GM19328 (cell line): ENCODE data around the gene PLOD1.
"Not testable (repeated sequence)": the region's sequence is repeated elsewhere in the genome, so short reads cannot be mapped to it uniquely, and the experiment has no call there.

Experiments used
- ATAC-seq: cut with Tn5 transposase; IDR thresholded peaks from one replicate; pipeline ENCODE4 v1.9.1; 2021; ENCODE audit warnings: mild to moderate bottlenecking, moderate library complexity; ENCODE audit not compliant: unreplicated experiment

The PLOD1 gene

GRCh38 chr1:12003762-12004161 lies 69.2 kb downstream of the PLOD1 start:
- ATAC-seq: no peak

- ATAC-seq: no peak
Observed at GRCh38 chr1:12005488-12006166, 71.1 kb downstream of the PLOD1 start.

- ATAC-seq: no peak
Observed at GRCh38 chr1:12006167-12006921, 71.8 kb downstream of the PLOD1 start.

GRCh38 chr1:12007204-12007603 lies 72.7 kb downstream of the PLOD1 start:
- ATAC-seq: no peak

- ATAC-seq: not testable (repeated sequence)
Observed at GRCh38 chr1:12008355-12008754, 73.8 kb downstream of the PLOD1 start.

- ATAC-seq: no peak
Observed at GRCh38 chr1:12009318-12009947, 74.9 kb downstream of the PLOD1 start.

- no peak for ATAC-seq
Observed at GRCh38 chr1:12010746-12011570, 76.4 kb downstream of the PLOD1 start.

GRCh38 chr1:12011998-12012397 lies 77.5 kb downstream of the PLOD1 start:
- ATAC-seq: no peak

GRCh38 chr1:12012560-12013316 lies 78.2 kb downstream of the PLOD1 start:
- no peak for ATAC-seq

- ATAC-seq: no peak
Observed at GRCh38 chr1:12014141-12014991, 79.8 kb downstream of the PLOD1 start.

GRCh38 chr1:12015001-12015491 lies 80.5 kb downstream of the PLOD1 start:
- ATAC-seq: no peak

- ATAC-seq: no peak
Observed at GRCh38 chr1:12015499-12015898, 81.0 kb downstream of the PLOD1 start.

- no peak for ATAC-seq
Observed at GRCh38 chr1:12016182-12016581, 81.7 kb downstream of the PLOD1 start.

GRCh38 chr1:12019858-12020509 lies 85.5 kb downstream of the PLOD1 start:
- no peak for ATAC-seq

- ATAC-seq: no peak
Observed at GRCh38 chr1:12021616-12022015, 87.1 kb downstream of the PLOD1 start.

- no peak for ATAC-seq
Observed at GRCh38 chr1:12022036-12022435, 87.5 kb downstream of the PLOD1 start.
